HG03045 (cell line): ENCODE data around the gene APBA2.

Experiments used
- ATAC-seq: cut with Tn5 transposase; IDR thresholded peaks from one replicate; pipeline ENCODE4 v1.9.1; 2021; ENCODE audit warnings: mild to moderate bottlenecking, moderate library complexity; ENCODE audit not compliant: unreplicated experiment

Gene APBA2

DNA sequence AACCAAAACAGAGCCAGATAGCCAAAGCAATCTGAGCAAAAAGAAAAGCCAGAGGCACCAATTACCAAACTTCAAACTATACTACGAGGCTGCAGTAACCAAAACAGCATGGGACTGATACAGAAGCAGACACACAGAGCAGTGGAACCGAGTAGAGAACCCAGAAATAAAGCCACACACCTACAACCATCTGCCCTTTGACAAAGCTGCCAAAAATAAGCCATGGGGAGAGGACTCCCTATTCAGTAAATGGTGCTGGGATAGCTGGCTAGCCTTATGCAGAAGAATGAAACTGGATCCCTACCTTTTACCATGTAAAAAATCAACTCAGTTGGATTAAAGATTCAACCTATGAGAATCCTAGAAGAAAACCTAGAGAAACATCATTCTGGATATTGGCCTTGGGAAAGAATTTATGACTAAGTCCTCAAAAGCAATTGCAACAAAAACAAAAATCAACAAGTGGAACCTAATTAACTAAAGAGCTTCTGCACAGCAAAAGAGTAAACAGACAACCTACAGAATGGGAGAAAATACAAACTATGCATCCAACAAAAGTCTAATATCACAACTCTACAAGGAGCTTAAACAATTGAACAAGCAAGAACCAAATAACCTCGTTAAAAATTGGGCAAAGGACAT is 95.1 kb downstream of the APBA2 start:
- no peak for ATAC-seq

DNA sequence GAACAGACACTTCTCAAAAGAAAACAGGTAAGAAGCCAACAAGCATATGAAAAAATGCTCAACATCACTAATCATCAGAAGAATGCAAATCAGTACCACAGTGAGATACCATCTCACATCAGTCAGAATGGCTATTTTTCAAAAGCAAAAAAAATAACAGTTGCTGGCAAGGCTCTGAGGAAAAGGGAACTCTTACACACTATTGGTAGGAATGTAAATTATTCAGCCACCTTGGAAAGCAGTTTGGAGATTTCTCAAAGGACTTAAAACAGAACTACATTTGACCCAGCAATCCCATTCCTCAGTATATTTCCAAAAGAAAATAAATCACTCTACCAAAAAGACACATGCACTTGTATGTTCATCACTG is 95.6 kb downstream of the APBA2 start:
- ATAC-seq: no peak

- ATAC-seq: no peak
Observed at GRCh38 chr15:28981921-28982320, 96.1 kb downstream of the APBA2 start.

GRCh38 chr15:28982886-28983285 is 97.1 kb downstream of the APBA2 start:
- no peak for ATAC-seq

GRCh38 chr15:28983432-28984311 is 97.9 kb downstream of the APBA2 start:
- no peak for ATAC-seq

DNA sequence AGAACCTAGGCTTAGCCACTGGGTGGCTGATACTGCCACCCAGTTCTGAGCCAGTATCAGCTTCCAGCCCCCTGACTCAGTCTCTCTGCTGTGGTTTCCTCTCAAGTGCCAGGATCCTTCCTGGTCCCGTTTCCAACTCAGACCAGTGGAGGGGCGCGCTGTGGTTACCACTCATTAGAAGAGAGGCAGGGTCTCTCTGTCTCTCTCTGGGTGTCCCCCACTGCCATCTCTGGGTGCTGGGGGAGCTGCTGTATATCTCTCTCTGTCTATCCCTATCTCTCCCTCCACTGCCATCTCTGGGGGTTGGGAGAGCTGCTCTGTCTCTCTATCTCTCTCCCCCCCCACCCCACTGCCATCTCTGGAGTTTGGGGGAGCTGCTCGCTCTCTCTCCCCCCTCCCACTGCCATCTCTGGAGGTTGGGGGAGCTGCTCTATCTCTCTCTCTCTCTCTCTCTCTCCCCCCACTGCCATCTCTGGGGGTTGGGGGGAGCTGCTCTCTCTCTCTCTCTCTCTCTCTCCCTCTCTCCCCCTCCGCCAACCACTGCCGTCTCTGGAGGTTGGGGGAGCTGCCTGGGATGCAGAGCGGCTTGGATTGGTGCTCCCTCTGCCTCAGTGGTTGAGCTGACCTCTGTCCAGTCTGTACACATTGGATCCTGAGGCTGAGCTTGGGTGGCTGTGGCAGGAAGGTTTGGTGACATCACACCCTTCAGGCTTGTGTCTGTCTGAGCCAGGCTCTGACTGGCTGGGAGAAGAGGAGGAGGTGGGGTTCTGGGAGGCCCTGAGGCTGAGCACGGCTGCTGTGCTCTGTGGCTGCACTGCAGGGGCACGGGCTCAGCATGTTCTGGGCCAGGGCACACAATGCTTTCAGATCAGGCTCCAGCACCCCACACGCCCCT is 98.9 kb downstream of the APBA2 start:
- no peak for ATAC-seq

DNA sequence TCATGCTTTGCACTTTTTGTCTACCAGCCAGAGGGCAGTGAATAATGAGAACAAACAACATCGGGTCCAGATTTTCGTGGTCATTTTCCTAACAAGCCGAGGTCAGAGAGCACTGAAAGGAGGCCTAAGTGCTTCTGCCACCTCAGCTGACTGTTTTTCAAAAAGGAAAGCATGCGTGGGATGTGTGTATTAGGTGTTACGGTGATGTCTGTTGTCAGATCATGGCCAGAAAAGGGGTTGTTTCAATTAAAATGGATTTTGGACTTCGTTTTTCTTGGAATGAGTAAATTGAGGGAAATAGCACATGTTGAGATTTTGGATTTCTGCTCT is 99.5 kb downstream of the APBA2 start:
- ATAC-seq: no peak

DNA sequence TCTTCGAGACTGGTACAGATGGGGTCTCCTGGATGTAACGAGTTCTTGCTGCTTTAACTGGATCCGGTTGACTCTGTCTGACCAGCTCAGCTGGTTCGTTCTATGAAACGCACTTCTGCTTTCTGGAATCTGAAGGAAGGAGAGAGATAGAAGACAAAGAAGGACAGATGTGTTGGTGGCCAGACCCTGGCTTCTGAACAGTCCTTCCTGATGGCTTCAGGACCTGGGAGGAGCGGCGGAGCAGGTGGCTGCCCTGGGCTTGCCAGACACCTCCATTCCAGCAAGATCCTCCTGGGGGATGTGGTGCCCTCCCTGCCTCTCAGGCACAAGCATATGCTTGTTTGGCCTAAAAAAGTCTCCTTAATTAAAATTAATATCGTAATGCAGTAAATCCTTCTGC is 99.9 kb downstream of the APBA2 start:
- ATAC-seq: no peak

GRCh38 chr15:28986108-28986507 is 100.3 kb downstream of the APBA2 start:
- no peak for ATAC-seq

GRCh38 chr15:28986726-28987125 is 101.0 kb downstream of the APBA2 start:
- ATAC-seq: no peak

DNA sequence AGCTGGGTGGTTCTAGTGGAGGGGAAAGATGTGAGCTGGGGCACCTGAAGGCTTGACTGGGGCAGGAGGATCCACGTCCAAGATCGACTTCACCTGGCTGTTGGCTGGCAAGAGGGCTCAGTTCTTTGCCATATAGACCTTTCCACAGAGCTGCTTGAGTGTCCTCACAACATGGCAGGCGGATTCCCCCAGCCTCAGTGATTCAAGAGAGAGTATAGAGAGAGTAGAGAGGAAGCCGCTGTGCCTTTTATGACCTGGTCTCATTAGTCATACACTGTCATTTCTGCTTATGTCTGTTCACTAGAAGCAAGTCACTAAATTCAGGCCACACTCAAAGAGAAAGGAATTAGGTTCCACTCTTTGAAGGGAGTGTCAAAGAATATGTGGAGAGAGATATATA is 101.6 kb downstream of the APBA2 start:
- ATAC-seq: no peak

DNA sequence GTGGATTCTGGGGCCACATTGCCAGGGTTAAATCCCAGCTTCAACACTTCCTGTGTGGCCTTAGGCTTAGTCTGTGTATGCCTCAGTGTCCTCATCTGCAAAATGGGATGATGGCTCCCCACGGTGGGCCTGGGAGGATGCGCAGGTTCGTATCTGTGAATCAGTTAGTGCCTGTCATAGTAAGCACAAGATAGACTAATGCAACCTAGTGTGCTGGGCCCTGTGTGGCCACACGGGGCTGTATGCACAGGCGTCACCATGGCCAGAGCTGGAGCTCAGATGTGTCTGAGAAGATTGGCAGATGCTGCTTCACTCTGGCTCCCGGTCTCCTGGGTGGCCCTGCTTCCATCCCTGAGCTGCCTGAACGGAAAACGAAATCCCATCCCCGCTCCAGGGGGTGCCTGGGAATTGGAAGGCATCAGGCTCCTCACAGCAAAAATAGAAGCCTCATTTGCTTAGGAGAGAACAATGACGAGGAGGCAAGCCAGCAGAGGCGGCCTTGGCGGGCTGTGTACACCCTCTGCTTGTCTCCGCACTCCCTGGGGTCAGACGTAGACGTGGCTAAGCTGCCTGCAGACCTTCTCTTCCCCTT is 103.6 kb downstream of the APBA2 start:
- ATAC-seq: no peak

DNA sequence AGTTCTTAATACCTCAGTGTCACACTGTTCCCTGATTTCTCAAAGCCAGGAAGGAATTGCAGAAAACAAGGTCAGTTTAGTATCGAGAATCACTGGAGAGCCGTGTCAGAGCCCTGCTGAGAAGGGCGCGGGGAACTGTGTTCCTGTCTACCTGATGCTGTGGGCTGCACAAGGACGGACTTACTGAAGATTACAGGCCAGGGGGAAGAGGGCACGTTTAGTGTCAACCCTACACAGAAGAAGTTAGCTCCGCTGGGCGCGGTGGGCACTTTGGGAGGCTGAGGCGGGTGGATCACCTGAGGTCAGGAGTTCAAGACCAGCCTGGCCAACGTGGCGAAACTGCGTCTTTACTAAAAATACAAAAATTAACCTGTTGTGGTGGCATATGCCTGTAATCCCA is 104.1 kb downstream of the APBA2 start:
- ATAC-seq: no peak

DNA sequence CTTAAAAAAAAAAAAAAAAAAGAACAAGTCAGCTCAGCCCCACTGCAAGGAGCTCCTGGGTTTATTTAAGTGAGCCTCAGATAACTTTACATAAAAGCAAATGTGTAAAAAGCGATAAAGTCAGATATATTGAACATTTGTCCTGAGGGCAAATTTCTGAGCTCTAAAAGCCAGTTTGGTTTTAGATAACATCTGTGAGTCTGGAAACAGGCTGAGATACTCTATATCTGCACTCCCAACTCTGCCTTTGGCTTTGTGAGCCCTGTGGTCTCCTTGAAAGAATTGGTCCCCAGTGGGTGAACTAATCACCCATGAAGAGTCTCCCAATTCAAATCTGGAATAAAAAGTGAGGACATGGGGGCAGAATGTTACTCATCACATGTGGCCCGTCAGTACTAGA is 104.6 kb downstream of the APBA2 start:
- no peak for ATAC-seq

DNA sequence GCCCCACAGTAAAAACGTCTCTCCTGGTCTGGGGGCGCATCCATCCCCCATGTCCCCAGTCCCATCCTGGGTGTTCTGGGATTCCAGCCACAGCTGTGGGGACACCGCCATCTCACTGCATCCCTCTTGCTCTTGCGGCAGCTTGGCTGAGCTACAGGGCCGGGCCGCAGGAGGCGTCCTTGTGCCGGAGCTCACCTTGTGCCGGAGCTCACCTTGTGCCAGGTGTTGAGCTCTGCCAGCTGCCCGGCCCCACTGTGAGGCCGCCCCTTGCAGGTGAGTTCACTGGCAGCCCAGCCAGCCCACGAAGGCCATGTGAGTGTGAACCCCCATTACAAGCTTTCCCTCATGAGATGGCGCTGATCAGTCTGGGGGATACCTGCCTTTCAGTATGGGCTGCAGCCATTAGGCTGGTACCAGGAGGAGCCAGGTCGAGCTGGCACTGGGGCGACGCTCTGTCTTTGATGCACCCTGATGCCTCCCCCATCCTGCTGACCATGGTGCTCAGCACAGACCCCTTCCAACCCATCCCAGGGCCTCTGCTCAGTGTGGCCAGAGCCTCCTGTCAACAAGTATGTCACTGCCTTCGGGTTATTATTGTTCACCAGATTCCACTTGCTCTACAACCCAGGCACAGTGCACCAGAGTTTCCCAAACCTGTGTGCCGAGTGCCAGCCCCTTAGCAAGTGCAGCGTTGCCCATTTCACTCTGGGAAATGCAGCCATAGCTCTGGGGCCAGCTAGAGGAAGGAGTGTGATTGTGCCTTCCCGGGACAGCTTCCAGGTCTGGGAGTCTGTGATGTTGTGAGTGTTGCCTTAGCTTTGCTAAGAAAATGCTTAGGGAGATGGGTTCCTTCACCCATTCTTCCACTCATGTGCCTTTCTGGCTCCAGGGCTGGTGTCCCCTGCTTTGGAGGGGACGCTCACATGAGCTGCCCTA is 105.7 kb downstream of the APBA2 start:
- no peak for ATAC-seq

- no peak for ATAC-seq
Observed at GRCh38 chr15:28992336-28992864, 106.6 kb downstream of the APBA2 start.

DNA sequence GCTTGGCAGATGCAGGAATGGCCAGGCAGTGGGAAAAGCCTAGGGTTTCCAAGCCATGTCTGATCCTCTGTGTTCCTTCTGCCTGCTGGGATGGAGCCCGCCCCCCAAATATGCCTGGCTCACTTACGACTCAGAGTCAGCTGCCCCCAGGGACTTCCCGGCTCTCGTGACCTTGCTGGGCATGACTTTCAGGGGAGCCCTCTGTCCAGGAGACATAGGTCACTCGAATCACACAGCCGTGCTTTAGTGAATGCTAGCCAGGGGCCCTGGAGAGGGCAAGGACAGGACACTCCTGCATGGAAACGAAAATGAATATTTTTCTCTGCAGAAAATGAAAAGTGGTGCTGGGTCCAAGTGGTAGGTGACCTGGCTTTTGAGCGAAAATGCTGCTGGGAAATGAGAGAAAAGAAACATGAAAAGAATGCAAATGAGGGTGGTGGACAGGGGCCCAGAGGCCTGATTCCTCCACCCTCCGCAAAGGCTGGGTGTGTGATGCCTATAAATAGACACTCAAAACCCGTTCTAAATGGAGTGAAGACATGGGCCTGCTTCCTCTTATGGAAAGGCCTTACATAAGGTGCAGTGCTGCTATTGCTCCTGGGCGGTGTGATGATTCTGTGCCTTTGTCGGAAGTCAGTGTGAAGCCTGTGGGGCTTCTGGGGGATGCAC is 107.4 kb downstream of the APBA2 start:
- no peak for ATAC-seq

DNA sequence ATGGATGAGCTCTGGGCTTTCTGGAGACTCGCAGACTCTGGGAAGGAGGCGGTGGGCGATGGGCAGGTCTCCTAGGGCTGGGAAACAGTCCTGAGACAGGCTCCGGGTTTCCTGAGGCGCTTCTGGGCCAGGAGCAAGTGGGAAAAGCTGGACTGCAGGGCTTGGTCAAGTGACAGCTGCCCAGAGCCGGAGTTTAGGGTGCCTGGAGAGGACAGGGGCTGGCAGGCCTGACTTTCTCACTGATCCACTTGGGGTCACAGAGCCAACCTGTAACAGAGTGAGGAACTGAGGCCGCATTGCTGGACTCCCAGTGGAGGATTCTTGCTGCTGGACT is 107.9 kb downstream of the APBA2 start:
- no peak for ATAC-seq

- ATAC-seq: no peak
Observed at GRCh38 chr15:28994142-28994830, 108.5 kb downstream of the APBA2 start.
